DOHH2 (cell line): Measurements from ENCODE around the gene SSH2.

ENCODE experiments used
- H3F3A ChIP-seq: fragments of 200-600 bp; sonication (generic), shearing (Covaris generic); 2 replicates; pipeline ENCODE4 v1.6.0; 2016; ENCODE audit warnings: antibody characterized with exemption, mild to moderate bottlenecking; ENCODE audit not compliant: control insufficient read depth, insufficient read depth
- H3K27ac ChIP-seq: fragments of 200-600 bp; sonication (generic); 2 replicates; pipeline ENCODE4 v1.5.1; 2014; ENCODE audit warnings: low read depth, mild to moderate bottlenecking, low read length, moderate library complexity
- H3K27me3 ChIP-seq: fragments of 200-600 bp; sonication (generic); 2 replicates; pipeline ENCODE4 v1.6.1; 2014; ENCODE audit warnings: mild to moderate bottlenecking, low read length, mixed read lengths; ENCODE audit not compliant: control insufficient read depth
- H3K36me3 ChIP-seq: fragments of 200-600 bp; sonication (generic); 2 replicates; pipeline ENCODE4 v1.6.1; 2014; ENCODE audit warnings: mild to moderate bottlenecking, low read length, moderate library complexity, mixed read lengths; ENCODE audit not compliant: control insufficient read depth
- H3K4me1 ChIP-seq: fragments of 200-600 bp; sonication (generic); 2 replicates; pipeline ENCODE4 v1.6.1; 2014; ENCODE audit warnings: mild to moderate bottlenecking, low read length, mixed read lengths; ENCODE audit not compliant: control insufficient read depth
- H3K4me2 ChIP-seq: fragments of 200-600 bp; sonication (generic); 2 replicates; pipeline ENCODE4 v1.6.0; 2014; ENCODE audit warnings: mild to moderate bottlenecking, low read length, moderate library complexity
- H3K4me3 ChIP-seq: fragments of 200-600 bp; sonication (generic); 2 replicates; pipeline ENCODE4 v1.5.1; 2014; ENCODE audit warnings: mild to moderate bottlenecking, low read length, mixed read lengths
- H3K79me2 ChIP-seq: fragments of 200-600 bp; sonication (generic); 2 replicates; pipeline ENCODE4 v1.6.1; 2014; ENCODE audit warnings: mild to moderate bottlenecking, low read length, mixed read lengths; ENCODE audit not compliant: control insufficient read depth
- H3K9me2 ChIP-seq: fragments of 200-600 bp; sonication (generic); replicated peaks from 2 replicates; pipeline ENCODE4 v1.6.1; 2014; ENCODE audit warnings: mild to moderate bottlenecking, low read length, mixed read lengths; ENCODE audit not compliant: control insufficient read depth
- H3K9me3 ChIP-seq: fragments of 200-600 bp; sonication (generic); 2 replicates; pipeline ENCODE4 v1.6.1; 2014; ENCODE audit warnings: antibody characterized with exemption, low read length, mixed read lengths; ENCODE audit not compliant: control insufficient read depth, insufficient read depth
- H4K20me1 ChIP-seq: fragments of 200-600 bp; sonication (generic); 2 replicates; pipeline ENCODE4 v1.6.0; 2014; ENCODE audit warnings: low read depth, mild to moderate bottlenecking, antibody characterized with exemption, low read length, moderate library complexity; ENCODE audit not compliant: control insufficient read depth, insufficient read depth
- CTCF ChIP-seq: fragments of 200-600 bp; sonication (generic); IDR thresholded peaks from one replicate; pipeline ENCODE4 v1.5.1; 2014; ENCODE audit warnings: antibody characterized with exemption, mild to moderate bottlenecking, low read depth, low read length; ENCODE audit not compliant: poor library complexity, severe bottlenecking
- EZH2phosphoT487 ChIP-seq: fragments of 200-600 bp; sonication (generic); IDR thresholded peaks from 2 replicates; pipeline ENCODE4 v1.6.1; 2017; ENCODE audit warnings: borderline replicate concordance, mild to moderate bottlenecking, antibody characterized with exemption, low read length, moderate library complexity, mixed read lengths

Gene SSH2

GRCh38 chr17:29807520-29808361 lies 122.3 kb downstream of the SSH2 start:
- H3K79me2 ChIP-seq = peaks cover 31% of the 10 kb centered on the region
- H4K20me1 ChIP-seq = no peaks in the 10 kb centered on the region
- no peaks in the 10 kb centered on the region for H3K9me2 ChIP-seq
- H3K4me3 ChIP-seq = peak overlapping the region; percentile 73
- H3K36me3 ChIP-seq = peaks cover 2% of the 10 kb centered on the region; the same call in 1 of the 2 replicates
- no peaks in the 10 kb centered on the region for H3K27me3 ChIP-seq
- no peaks in the 10 kb centered on the region for H3K9me3 ChIP-seq
- no peak for TF ChIP-seq EZH2phosphoT487
- TF ChIP-seq CTCF = peak; percentile 75
- peak overlapping the region; percentile 57 for H3K4me2 ChIP-seq
- peak overlapping the region; percentile 78 for H3K27ac ChIP-seq
- H3K4me1 ChIP-seq = peaks cover 42% of the 10 kb centered on the region
- H3F3A ChIP-seq = peaks cover 33% of the 10 kb centered on the region

DNA sequence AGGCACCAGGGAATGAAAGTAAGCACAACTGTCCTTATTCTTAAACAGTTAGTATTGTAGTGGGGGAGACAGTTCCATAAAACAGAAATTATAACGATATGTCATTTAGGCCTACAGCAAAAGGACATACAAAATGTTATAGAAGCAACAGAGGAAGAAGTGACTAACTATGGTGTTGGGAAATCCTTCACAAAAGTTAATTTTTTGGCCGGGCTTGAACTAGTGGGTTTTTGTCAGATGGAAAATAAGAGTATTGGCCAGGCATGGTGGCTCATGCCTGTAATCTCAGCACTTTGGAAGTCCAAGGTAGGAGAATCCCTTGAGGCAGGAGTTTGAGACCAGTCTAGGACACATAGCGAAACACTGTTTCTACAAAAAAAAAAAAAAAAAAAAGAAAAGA lies 127.8 kb downstream of the SSH2 start:
- no peaks in the 10 kb centered on the region; the same call in 1 of the 2 replicates for H3K9me3 ChIP-seq
- no peaks in the 10 kb centered on the region for H4K20me1 ChIP-seq
- no peaks in the 10 kb centered on the region for H3K9me2 ChIP-seq
- H3K4me1 ChIP-seq = no peaks in the 10 kb centered on the region
- no peak overlapping the region for H3K27ac ChIP-seq
- peaks cover 22% of the 10 kb centered on the region for H3K79me2 ChIP-seq
- TF ChIP-seq EZH2phosphoT487 = no peak
- no peak for TF ChIP-seq CTCF
- no peak overlapping the region for H3K4me2 ChIP-seq
- no peaks in the 10 kb centered on the region for H3F3A ChIP-seq
- H3K36me3 ChIP-seq = peaks cover 7% of the 10 kb centered on the region; the same call in 1 of the 2 replicates
- no peaks in the 10 kb centered on the region for H3K27me3 ChIP-seq
- no peak overlapping the region for H3K4me3 ChIP-seq

GRCh38 chr17:29800457-29800856 lies 129.6 kb downstream of the SSH2 start:
- Histone ChIP-seq H3K4me3 (no peak overlapping the region), H3K4me1 (no peaks in the 10 kb centered on the region), H3K36me3 (peaks cover 7% of the 10 kb centered on the region; the same call in 1 of the 2 replicates), H3K79me2 (peaks cover 7% of the 10 kb centered on the region), H3K27me3 (no peaks in the 10 kb centered on the region), H3K9me2 (no peaks in the 10 kb centered on the region), H3K4me2 (no peak overlapping the region), H4K20me1 (no peaks in the 10 kb centered on the region), H3K27ac (no peak overlapping the region), H3F3A (no peaks in the 10 kb centered on the region), H3K9me3 (no peaks in the 10 kb centered on the region; the same call in 1 of the 2 replicates)
- TF ChIP-seq EZH2phosphoT487 = no peak
- TF ChIP-seq CTCF = no peak
